ENCODE data around the gene PIGM.

GRCh38 chr1:159985473-159985872 is 46.3 kb downstream of the PIGM start:
- no peak for TF ChIP-seq POLR2A (IDR thresholded peaks at IDR 0.05)
- TF ChIP-seq, protein P1, sequence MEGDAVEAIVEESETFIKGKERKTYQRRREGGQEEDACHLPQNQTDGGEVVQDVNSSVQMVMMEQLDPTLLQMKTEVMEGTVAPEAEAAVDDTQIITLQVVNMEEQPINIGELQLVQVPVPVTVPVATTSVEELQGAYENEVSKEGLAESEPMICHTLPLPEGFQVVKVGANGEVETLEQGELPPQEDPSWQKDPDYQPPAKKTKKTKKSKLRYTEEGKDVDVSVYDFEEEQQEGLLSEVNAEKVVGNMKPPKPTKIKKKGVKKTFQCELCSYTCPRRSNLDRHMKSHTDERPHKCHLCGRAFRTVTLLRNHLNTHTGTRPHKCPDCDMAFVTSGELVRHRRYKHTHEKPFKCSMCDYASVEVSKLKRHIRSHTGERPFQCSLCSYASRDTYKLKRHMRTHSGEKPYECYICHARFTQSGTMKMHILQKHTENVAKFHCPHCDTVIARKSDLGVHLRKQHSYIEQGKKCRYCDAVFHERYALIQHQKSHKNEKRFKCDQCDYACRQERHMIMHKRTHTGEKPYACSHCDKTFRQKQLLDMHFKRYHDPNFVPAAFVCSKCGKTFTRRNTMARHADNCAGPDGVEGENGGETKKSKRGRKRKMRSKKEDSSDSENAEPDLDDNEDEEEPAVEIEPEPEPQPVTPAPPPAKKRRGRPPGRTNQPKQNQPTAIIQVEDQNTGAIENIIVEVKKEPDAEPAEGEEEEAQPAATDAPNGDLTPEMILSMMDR (IDR thresholded peaks at IDR 0.05) = no peak
